Stimulated activated CD4-positive, alpha-beta T cell treated with anti-CD3 and anti-CD28 coated beads, TNF-alpha, amount 100 ng/mL, for 4 hours (primary cell): ENCODE data around the gene ZNF652.
"Not testable (repeated sequence)": the region's sequence is repeated elsewhere in the genome, so short reads cannot be mapped to it uniquely, and the experiment has no call there.

Source experiments
- DNase-seq, 3 experiments: peaks; one replicate each; pipeline ENCODE4 v3.0.0-alpha.2; 2020; ENCODE audit warnings: low read depth in 3 of 3

Gene ZNF652

GRCh38 chr17:49386373-49386772, 24.3 kb upstream of the ZNF652 start:
- no peak for DNase-seq

- no peak for DNase-seq
Observed at GRCh38 chr17:49384951-49385350, 22.9 kb upstream of the ZNF652 start.

GRCh38 chr17:49383060-49383459, 21.0 kb upstream of the ZNF652 start:
- no peak for DNase-seq

GRCh38 chr17:49382556-49382955, 20.5 kb upstream of the ZNF652 start:
- no peak for DNase-seq

GRCh38 chr17:49381793-49382192, 19.7 kb upstream of the ZNF652 start:
- no peak for DNase-seq

GRCh38 chr17:49381033-49381432, 19.0 kb upstream of the ZNF652 start:
- no peak for DNase-seq

- DNase-seq = no peak
Observed at GRCh38 chr17:49379926-49380325, 17.9 kb upstream of the ZNF652 start.

GRCh38 chr17:49378311-49378710, 16.3 kb upstream of the ZNF652 start:
- no peak for DNase-seq

GRCh38 chr17:49375544-49375943, 13.5 kb upstream of the ZNF652 start:
- no peak for DNase-seq

- DNase-seq = no peak
Observed at GRCh38 chr17:49373115-49373514, 11.1 kb upstream of the ZNF652 start.

GRCh38 chr17:49372425-49372824, 10.4 kb upstream of the ZNF652 start:
- no peak for DNase-seq

GRCh38 chr17:49370971-49371834, 9.2 kb upstream of the ZNF652 start:
- no peak for DNase-seq

- no peak for DNase-seq
Observed at GRCh38 chr17:49369760-49370159, 7.7 kb upstream of the ZNF652 start.

GRCh38 chr17:49369089-49369488, 7.0 kb upstream of the ZNF652 start:
- DNase-seq = no peak

GRCh38 chr17:49365667-49366066, 3.6 kb upstream of the ZNF652 start:
- DNase-seq = no peak

- not testable (repeated sequence) for DNase-seq
Observed at GRCh38 chr17:49365126-49365525, 3.1 kb upstream of the ZNF652 start.

GRCh38 chr17:49364119-49364518, 2.1 kb upstream of the ZNF652 start:
- DNase-seq = no peak

- DNase-seq = no peak
Observed at GRCh38 chr17:49363251-49363650, 1.2 kb upstream of the ZNF652 start.

GRCh38 chr17:49362723-49363117, 670 bp upstream of the ZNF652 start:
- DNase-seq = no peak

- peak; percentile 43 to 69 (median 62) for DNase-seq
Observed at GRCh38 chr17:49361129-49361901, 735 bp downstream of the ZNF652 start.

- no peak for DNase-seq
Observed at GRCh38 chr17:49360796-49361128, 1.3 kb downstream of the ZNF652 start.

GRCh38 chr17:49359990-49360795, 1.9 kb downstream of the ZNF652 start:
- DNase-seq = no peak
